Nephron (organoid): ENCODE results near the gene S1PR3.
A peak's percentile ranks its signal among the peaks of the same experiment; 100 is the strongest.
"Not testable (repeated sequence)": the region's sequence is repeated elsewhere in the genome, so short reads cannot be mapped to it uniquely, and the experiment has no call there.

Experiments
- H3K27ac Mint-ChIP-seq, 3 experiments: 2 replicates each; pipeline ENCODE4 v1.8.0; 2020; ENCODE audit warnings: mixed read lengths in 3 of 3, mild to moderate bottlenecking in 2 of 3, moderate library complexity in 1 of 3
- H3K27me3 Mint-ChIP-seq: 2 replicates; pipeline ENCODE4 v1.8.0; 2021; ENCODE audit warnings: low read depth, mild to moderate bottlenecking, moderate library complexity, mixed read lengths
- H3K36me3 Mint-ChIP-seq: 2 replicates; pipeline ENCODE4 v1.8.0; 2020; ENCODE audit warnings: low read depth, mixed read lengths
- H3K4me1 Mint-ChIP-seq: 2 replicates; pipeline ENCODE4 v1.8.0; 2020; ENCODE audit warnings: mixed read lengths
- H3K4me3 Mint-ChIP-seq, 3 experiments: 2 replicates each; pipeline ENCODE4 v1.8.0; 2020; ENCODE audit warnings: mild to moderate bottlenecking in 3 of 3, mixed read lengths in 3 of 3, moderate library complexity in 2 of 3
- H3K9me3 Mint-ChIP-seq: 2 replicates; pipeline ENCODE4 v1.8.0; 2020; ENCODE audit warnings: mixed read lengths
- TF ChIP-seq, protein P1 (sequence below), 3 experiments: fragments of 200-600 bp; sonication (generic); IDR thresholded peaks; one replicate each; pipeline ENCODE4 v1.5.0; 2021; ENCODE audit warnings: antibody characterized with exemption in 3 of 3; ENCODE audit not compliant: unreplicated experiment in 3 of 3

The S1PR3 gene

DNA sequence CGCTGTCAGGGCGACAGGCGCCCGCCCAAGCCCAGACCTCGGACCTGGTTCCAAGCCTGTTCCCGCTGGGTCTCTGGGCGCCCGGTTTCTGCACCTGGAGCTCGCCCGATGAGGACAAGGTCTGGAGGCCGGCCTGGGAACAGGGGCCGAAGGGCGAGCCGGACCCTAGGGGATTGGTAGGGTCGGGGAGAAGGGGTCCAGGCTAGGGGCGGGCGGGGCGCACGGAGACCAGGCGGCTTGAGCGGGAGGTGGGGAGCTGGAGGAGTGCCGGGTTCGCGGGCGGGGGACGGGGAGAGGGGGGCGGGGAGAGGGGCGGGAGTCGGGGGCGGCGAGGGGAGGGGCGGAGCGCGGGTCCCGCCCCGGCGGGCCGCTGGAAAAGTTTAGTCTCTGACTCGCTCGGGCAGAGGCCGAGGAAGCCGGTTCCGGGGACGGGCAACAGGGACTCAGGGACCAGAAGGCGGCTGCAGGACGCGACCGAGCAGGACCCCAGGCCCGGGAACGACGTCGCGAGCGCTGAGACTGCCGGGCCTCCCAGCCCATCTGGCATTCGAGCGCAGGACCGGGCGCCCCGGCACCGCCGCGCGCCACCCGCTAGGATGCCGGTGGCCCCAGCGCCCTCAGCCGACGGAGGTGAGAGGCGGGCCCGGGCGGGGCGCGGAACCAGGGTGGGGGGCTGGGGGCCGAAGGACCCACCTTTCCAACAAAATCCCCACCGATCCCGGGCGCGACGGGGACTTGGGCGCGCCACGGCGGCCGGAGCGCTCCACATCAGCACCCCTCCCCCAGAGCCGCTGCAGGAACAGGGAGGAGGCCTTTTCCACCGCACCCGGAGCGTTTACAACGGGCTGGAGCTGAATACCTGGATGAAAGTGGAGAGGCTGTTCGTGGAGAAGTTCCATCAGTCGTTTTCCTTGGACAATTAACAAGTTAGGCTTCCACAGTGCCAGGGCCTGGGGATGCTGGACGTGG lies at the start of gene S1PR3:
Gene S1PR3 (plus strand): TSS at position 403 of the 969 bp plus-strand sequence. CDS start 9,733 bp downstream, outside the sequence.
- TF ChIP-seq, protein P1, sequence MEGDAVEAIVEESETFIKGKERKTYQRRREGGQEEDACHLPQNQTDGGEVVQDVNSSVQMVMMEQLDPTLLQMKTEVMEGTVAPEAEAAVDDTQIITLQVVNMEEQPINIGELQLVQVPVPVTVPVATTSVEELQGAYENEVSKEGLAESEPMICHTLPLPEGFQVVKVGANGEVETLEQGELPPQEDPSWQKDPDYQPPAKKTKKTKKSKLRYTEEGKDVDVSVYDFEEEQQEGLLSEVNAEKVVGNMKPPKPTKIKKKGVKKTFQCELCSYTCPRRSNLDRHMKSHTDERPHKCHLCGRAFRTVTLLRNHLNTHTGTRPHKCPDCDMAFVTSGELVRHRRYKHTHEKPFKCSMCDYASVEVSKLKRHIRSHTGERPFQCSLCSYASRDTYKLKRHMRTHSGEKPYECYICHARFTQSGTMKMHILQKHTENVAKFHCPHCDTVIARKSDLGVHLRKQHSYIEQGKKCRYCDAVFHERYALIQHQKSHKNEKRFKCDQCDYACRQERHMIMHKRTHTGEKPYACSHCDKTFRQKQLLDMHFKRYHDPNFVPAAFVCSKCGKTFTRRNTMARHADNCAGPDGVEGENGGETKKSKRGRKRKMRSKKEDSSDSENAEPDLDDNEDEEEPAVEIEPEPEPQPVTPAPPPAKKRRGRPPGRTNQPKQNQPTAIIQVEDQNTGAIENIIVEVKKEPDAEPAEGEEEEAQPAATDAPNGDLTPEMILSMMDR (IDR thresholded peaks at IDR 0.05; ENCODE audit: unreplicated experiment in 3 of 3): no peak
- peaks cover 17% of the 10 kb centered on the region for H3K27me3 Mint-ChIP-seq
- H3K27ac Mint-ChIP-seq: peak within 1 kb of the TSS; percentile 81 to 96 (median 86)
- peaks cover 28% of the 10 kb centered on the region for H3K36me3 Mint-ChIP-seq
- H3K4me1 Mint-ChIP-seq: peaks cover 57% of the 10 kb centered on the region
- no peaks in the 10 kb centered on the region for H3K9me3 Mint-ChIP-seq
- H3K4me3 Mint-ChIP-seq: peak within 1 kb of the TSS; percentile 93 to 97 (median 96)

DNA sequence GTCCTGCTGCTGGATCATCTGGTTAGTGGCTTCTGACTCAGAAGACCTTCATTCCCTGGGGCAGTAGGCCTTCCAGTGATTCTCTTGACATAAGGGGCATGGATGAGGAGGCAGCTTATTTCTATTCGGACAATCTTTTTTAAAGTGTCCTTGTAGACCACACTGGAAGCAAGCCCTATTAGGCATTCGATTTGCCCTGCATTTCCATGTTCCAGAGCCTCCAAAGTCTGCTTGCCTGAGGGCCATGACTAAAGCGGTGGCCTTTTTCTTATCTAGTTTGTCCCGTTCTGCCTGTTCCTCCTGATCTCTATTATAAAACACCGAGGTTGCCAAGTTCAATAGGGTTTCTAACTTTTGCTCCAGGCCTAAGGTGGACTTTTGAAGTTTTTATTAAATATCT lies 49.7 kb upstream of the S1PR3 start:
- H3K27me3 Mint-ChIP-seq, H3K36me3 Mint-ChIP-seq, H3K4me3 Mint-ChIP-seq, H3K27ac Mint-ChIP-seq, H3K9me3 Mint-ChIP-seq, H3K4me1 Mint-ChIP-seq: not testable (repeated sequence)

DNA sequence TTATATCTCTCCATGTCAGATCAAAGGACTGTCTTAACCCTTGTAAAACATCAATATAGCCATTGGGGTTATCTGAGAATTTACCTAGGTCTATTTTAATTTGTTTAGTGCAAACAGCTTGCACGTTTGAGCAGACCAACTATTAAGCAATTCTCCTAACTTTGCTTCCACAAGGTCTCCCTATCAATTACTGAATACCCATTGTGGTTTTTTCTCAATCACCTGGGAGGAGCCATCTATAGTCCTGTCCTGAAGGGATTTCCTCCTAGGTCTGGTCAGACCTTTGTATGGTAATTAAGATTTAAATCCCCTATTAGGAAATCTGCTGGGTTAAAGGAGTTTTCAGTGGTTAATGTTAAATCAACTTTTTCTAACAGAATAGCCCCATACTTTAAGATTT lies 48.9 kb upstream of the S1PR3 start:
- H3K27ac Mint-ChIP-seq: no peak overlapping the region
- no peak overlapping the region for H3K4me3 Mint-ChIP-seq
- TF ChIP-seq, protein P1 (IDR thresholded peaks at IDR 0.05; ENCODE audit: unreplicated experiment in 3 of 3): no peak
- H3K27me3 Mint-ChIP-seq: peaks cover 3% of the 10 kb centered on the region
- peaks cover 8% of the 10 kb centered on the region for H3K9me3 Mint-ChIP-seq
- peaks cover 3% of the 10 kb centered on the region for H3K4me1 Mint-ChIP-seq
- no peaks in the 10 kb centered on the region for H3K36me3 Mint-ChIP-seq

DNA sequence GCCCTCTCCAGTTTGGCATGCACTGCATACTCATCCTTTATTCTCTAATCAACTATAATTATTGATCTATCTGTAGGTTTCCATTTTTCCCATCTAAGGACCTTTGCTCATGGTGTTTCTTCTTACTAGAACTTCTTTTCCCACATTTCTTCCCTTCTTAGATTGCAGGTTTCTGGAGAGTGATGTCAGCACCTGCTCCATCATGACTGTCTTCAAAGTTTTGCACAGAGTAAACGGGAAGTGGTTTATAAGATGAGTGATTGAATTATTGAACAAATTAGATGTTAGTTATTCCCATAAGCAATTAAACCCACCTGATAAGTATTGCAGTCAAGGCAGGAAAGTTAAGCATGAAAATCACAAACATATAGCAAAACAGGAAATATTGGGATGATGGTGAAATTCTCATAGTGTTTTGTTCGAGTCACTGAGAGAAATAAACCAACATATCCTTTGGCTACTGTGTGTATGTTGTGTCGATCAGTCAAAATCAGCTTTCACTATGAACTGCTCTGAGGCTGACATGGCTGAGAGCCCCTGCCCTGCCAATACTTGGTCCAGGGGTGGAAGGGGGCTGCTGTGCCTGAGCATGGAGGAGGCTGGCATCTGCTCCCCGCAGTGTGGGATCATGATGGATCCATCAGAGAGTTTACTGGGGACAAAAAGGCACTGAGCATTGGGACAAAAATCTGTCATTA lies 45.5 kb upstream of the S1PR3 start:
- Mint-ChIP-seq H3K4me1 (peaks cover 34% of the 10 kb centered on the region), H3K36me3 (no peaks in the 10 kb centered on the region), H3K4me3 (no peak overlapping the region), H3K9me3 (peaks cover 5% of the 10 kb centered on the region), H3K27ac (no peak overlapping the region), H3K27me3 (peaks cover 15% of the 10 kb centered on the region)
- TF ChIP-seq, protein P1 (IDR thresholded peaks at IDR 0.05; ENCODE audit: unreplicated experiment in 3 of 3): no peak

DNA sequence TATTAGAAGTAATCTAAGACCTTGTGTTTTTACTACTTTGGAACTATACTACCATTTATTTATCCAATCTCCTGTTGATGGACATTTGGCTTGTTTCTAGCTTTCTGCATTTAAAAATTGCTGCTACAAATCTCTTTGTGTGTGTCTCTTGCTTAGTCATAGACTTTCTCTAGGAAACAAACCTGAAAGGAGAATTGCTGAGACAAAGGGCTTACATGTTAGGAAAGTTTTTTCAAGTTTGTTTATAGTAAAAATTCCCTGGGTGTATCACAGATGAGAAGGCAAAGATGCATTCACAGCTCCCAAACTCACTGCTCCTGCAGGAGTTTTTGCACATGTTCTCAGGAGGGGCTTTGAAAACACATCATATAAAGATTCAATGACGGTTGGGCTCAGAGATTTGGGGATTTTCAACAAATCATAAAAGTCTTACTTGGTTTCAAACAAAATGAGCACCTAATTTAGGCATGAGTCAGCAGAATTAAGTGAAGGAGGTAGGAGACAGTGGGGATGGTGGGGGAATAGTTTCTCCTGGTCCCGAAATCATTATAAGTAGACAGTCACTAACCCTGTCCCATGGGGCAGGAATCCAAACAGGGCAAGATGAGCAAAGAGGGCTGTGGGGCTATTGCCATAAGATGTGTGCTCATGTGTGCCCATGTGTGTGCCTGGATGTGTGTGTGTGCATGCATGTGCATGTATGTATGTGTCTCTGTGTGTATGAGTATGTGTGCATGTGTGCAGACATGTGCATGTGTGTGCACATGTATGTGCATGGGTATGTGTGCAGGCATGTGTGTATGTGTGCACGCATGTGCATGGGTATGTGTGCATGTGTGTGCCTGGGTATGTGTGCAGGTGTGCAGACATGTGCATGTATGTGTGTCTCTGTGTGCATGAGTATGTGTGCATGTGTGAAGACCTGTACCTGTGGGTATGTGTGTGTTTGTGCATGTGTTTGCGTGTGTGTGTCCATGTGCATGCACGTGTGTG lies 43.4 kb upstream of the S1PR3 start:
- TF ChIP-seq, protein P1 (IDR thresholded peaks at IDR 0.05; ENCODE audit: unreplicated experiment in 3 of 3): no peak
- Mint-ChIP-seq H3K27me3 (peaks cover 15% of the 10 kb centered on the region), H3K4me3 (no peak overlapping the region), H3K27ac (peak overlapping the region; percentile 24 to 68 (median 68)), H3K9me3 (peaks cover 3% of the 10 kb centered on the region), H3K4me1 (peaks cover 44% of the 10 kb centered on the region), H3K36me3 (no peaks in the 10 kb centered on the region)
